HG02885 (cell line): Measurements from ENCODE around the gene IL25.
A peak's percentile ranks its signal among the peaks of the same experiment; 100 is the strongest.

Experiments used
- ATAC-seq: cut with Tn5 transposase; IDR thresholded peaks from one replicate; pipeline ENCODE4 v1.9.1; 2021; ENCODE audit warnings: mild to moderate bottlenecking; ENCODE audit not compliant: unreplicated experiment, poor library complexity

Gene IL25

GRCh38 chr14:23370221-23370620 is 2.4 kb upstream of the IL25 start:
- no peak for ATAC-seq

- ATAC-seq = no peak
These were observed 744 bp upstream of the IL25 start for GRCh38 chr14:23371865-23372264.

GRCh38 chr14:23373041-23373440 is 432 bp downstream of the IL25 start:
- no peak for ATAC-seq

- ATAC-seq = no peak
These were observed 3.1 kb downstream of the IL25 start for GRCh38 chr14:23375527-23376251.

GRCh38 chr14:23376482-23377197 is 4.0 kb downstream of the IL25 start, which contains the start of gene CMTM5:
CMTM5 (plus strand) TSS chr14:23377046; CDS start chr14:23377252, 206 bp downstream.
- no peak for ATAC-seq

- ATAC-seq = no peak
These were observed 4.6 kb downstream of the IL25 start for GRCh38 chr14:23377198-23377550.

GRCh38 chr14:23377573-23378563 is 5.3 kb downstream of the IL25 start:
- ATAC-seq = no peak

GRCh38 chr14:23378612-23379220 is 6.1 kb downstream of the IL25 start:
- ATAC-seq = no peak

GRCh38 chr14:23379366-23380196 is 7.0 kb downstream of the IL25 start:
- ATAC-seq = peak; percentile 78

- no peak for ATAC-seq
These were observed 7.7 kb downstream of the IL25 start for GRCh38 chr14:23380197-23380914.

GRCh38 chr14:23380976-23381375 is 8.4 kb downstream of the IL25 start:
- no peak for ATAC-seq

GRCh38 chr14:23381871-23382270 is 9.3 kb downstream of the IL25 start:
- ATAC-seq = no peak

- no peak for ATAC-seq
These were observed 9.7 kb downstream of the IL25 start for GRCh38 chr14:23382276-23382675.

- ATAC-seq = no peak
These were observed 10.3 kb downstream of the IL25 start for GRCh38 chr14:23382731-23383440.

- no peak for ATAC-seq
These were observed 11.9 kb downstream of the IL25 start for GRCh38 chr14:23384364-23385080.

GRCh38 chr14:23385244-23385641 is 12.6 kb downstream of the IL25 start:
- ATAC-seq = no peak

- no peak for ATAC-seq
These were observed 13.1 kb downstream of the IL25 start for GRCh38 chr14:23385642-23386265.
